Esophagus muscularis mucosa (tissue), 4 donors: ENCODE data around the gene EPB42.

Source experiments
- EP300 ChIP-seq: sonication (generic); formaldehyde crosslinking; IDR thresholded peaks from one replicate; pipeline ENCODE4 v1.6.1; 2017; ENCODE audit warnings: antibody characterized with exemption
- POLR2A ChIP-seq: fragments of 450-650 bp; IDR thresholded peaks from one replicate; pipeline ENCODE4 v1.6.1; 2017; ENCODE audit warnings: antibody characterized with exemption, moderate library complexity, mild to moderate bottlenecking, low read depth
- POLR2AphosphoS5 ChIP-seq, 2 donors: sonication (generic); formaldehyde crosslinking; IDR thresholded peaks; one replicate each; pipeline ENCODE4 v1.6.1; 2017; ENCODE audit warnings: antibody characterized with exemption in 2 of 2
- TF ChIP-seq, protein P1 (sequence below), 3 experiments: fragments of 200-600 bp in 2 of 3; fragments of 450-650 bp in 1 of 3; sonication (generic) in 2 of 3; IDR thresholded peaks; one replicate each; pipeline ENCODE4 v1.5.1; 2017 to 2019; ENCODE audit warnings: antibody characterized with exemption in 3 of 3, mild to moderate bottlenecking in 2 of 3, moderate library complexity in 1 of 3

DNA sequence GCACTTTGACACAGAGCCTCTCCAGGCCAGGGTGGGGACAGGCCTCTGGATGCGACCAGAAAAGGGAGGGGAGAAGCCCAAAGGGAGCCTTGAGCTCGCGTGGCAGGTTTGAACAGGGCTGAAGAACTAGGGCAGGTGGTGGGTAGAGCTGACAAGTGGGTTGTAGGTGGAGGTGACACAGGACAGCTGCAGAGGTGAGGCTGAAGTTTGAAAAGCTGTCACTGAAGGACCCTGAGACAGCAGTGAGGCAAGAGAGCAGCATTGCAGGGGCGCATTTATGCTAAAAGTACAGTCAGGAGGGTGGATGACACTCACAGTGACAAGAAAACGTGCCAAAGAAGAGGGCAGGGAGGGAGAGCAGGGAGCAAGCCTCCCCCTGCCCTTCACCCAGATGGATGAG is 21.8 kb upstream of the EPB42 start:
- TF ChIP-seq POLR2A = no peak
- TF ChIP-seq, protein P1, sequence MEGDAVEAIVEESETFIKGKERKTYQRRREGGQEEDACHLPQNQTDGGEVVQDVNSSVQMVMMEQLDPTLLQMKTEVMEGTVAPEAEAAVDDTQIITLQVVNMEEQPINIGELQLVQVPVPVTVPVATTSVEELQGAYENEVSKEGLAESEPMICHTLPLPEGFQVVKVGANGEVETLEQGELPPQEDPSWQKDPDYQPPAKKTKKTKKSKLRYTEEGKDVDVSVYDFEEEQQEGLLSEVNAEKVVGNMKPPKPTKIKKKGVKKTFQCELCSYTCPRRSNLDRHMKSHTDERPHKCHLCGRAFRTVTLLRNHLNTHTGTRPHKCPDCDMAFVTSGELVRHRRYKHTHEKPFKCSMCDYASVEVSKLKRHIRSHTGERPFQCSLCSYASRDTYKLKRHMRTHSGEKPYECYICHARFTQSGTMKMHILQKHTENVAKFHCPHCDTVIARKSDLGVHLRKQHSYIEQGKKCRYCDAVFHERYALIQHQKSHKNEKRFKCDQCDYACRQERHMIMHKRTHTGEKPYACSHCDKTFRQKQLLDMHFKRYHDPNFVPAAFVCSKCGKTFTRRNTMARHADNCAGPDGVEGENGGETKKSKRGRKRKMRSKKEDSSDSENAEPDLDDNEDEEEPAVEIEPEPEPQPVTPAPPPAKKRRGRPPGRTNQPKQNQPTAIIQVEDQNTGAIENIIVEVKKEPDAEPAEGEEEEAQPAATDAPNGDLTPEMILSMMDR (IDR thresholded peaks at IDR 0.05) = no peak
- TF ChIP-seq EP300 = no peak
- TF ChIP-seq POLR2AphosphoS5 (IDR thresholded peaks at IDR 0.05) = no peak
